GM12872 (cell line): ENCODE results near the gene PANX2.

ENCODE experiments used
- CTCF ChIP-seq: IDR thresholded peaks from 3 replicates; pipeline ENCODE4 v1.5.1; 2011; ENCODE audit warnings: low read depth, mild to moderate bottlenecking, low read length, moderate library complexity; ENCODE audit not compliant: insufficient read depth

Gene PANX2

GRCh38 chr22:50161508-50162390 is 8.8 kb upstream of the PANX2 start:
- no peak for TF ChIP-seq CTCF

GRCh38 chr22:50162391-50162956 is 8.1 kb upstream of the PANX2 start:
- no peak for TF ChIP-seq CTCF

- TF ChIP-seq CTCF: no peak
Measured at GRCh38 chr22:50165436-50166123, 5.0 kb upstream of the PANX2 start.

- no peak for TF ChIP-seq CTCF
Measured at GRCh38 chr22:50167689-50168489, 2.6 kb upstream of the PANX2 start.

GRCh38 chr22:50169181-50169759 is 1.3 kb upstream of the PANX2 start:
- no peak for TF ChIP-seq CTCF

- TF ChIP-seq CTCF: no peak
Measured at GRCh38 chr22:50169774-50170341, 673 bp upstream of the PANX2 start.
